HG03469 (cell line): ENCODE data around the gene TMA16.

Source experiments
- ATAC-seq: cut with Tn5 transposase; IDR thresholded peaks from one replicate; pipeline ENCODE4 v1.9.1; 2021; ENCODE audit warnings: mild to moderate bottlenecking, moderate library complexity, moderate number of reproducible peaks; ENCODE audit not compliant: unreplicated experiment

Gene TMA16

GRCh38 chr4:163558539-163559044 is 64.1 kb downstream of the TMA16 start:
- ATAC-seq: peak; percentile 41

GRCh38 chr4:163562496-163562895 is 68.0 kb downstream of the TMA16 start:
- ATAC-seq: no peak

- ATAC-seq: no peak
Observed at GRCh38 chr4:163563592-163563991, 69.1 kb downstream of the TMA16 start.

GRCh38 chr4:163564221-163564720 is 69.8 kb downstream of the TMA16 start:
- no peak for ATAC-seq

- ATAC-seq: no peak
Observed at GRCh38 chr4:163565226-163566135, 71.0 kb downstream of the TMA16 start.

GRCh38 chr4:163566257-163566796 is 71.8 kb downstream of the TMA16 start:
- no peak for ATAC-seq

GRCh38 chr4:163568843-163569242 is 74.4 kb downstream of the TMA16 start:
- peak; percentile 94 for ATAC-seq
